ENCODE results near the gene ALS2. TPM values are rescaled to one million over a fixed set of nuclear protein-coding genes. Genes with fewer than 3 reads are reported as not detected.

The ALS2 gene
- total RNA-seq, 1 experiment from 2014 or later, result 56.1 TPM

DNA sequence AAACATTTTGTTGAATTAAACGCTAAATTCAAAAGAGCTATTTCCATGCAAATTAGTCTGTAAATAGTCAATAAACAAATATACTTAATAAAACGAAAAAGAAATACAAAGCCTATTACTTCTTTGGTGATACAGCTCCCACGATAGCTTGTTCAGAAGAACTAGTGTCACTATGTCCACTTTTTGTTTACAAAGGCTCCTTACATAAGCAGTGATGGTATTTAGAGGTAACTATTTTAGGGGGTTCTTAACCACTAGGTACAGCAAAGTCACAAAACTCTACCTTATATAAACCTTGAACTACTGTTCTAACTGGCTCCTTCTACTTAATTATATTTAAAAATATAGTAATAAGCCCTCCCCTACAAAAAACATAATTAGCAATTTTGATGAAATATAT is 21.9 kb downstream of the ALS2 start:
- intact Hi-C loops (cut with micrococcal nuclease; ENCODE audit: unreplicated experiment), result no loop called here
- no TSS peak for BruUV-seq (replicated peaks)
- no peak for DNase-seq (ENCODE audit: low spot score)
- Histone ChIP-seq H3K27ac (ENCODE audit: low read depth, low read length, poor library complexity, severe bottlenecking) (no peak overlapping the region), H3K9me3 (ENCODE audit: low read depth, low read length, poor library complexity, severe bottlenecking) (no peaks in the 10 kb centered on the region), H3K27me3 (replicated peaks; ENCODE audit: insufficient read depth, low read depth, low read length, poor library complexity) (no peaks in the 10 kb centered on the region), H3K4me1 (ENCODE audit: insufficient read depth, low read length, poor library complexity, severe bottlenecking) (no peaks in the 10 kb centered on the region), H3K36me3 (ENCODE audit: insufficient read depth, low read length, poor library complexity, severe bottlenecking) (peaks cover 49% of the 10 kb centered on the region), H3K4me3 (ENCODE audit: low read depth, low read length, poor library complexity, severe bottlenecking) (no peak overlapping the region)
- TF ChIP-seq, protein P1, sequence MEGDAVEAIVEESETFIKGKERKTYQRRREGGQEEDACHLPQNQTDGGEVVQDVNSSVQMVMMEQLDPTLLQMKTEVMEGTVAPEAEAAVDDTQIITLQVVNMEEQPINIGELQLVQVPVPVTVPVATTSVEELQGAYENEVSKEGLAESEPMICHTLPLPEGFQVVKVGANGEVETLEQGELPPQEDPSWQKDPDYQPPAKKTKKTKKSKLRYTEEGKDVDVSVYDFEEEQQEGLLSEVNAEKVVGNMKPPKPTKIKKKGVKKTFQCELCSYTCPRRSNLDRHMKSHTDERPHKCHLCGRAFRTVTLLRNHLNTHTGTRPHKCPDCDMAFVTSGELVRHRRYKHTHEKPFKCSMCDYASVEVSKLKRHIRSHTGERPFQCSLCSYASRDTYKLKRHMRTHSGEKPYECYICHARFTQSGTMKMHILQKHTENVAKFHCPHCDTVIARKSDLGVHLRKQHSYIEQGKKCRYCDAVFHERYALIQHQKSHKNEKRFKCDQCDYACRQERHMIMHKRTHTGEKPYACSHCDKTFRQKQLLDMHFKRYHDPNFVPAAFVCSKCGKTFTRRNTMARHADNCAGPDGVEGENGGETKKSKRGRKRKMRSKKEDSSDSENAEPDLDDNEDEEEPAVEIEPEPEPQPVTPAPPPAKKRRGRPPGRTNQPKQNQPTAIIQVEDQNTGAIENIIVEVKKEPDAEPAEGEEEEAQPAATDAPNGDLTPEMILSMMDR (conservative IDR thresholded peaks at IDR 0.05; ENCODE audit: low read depth, low read length), result no peak
- TF ChIP-seq EZH2 (IDR thresholded peaks at IDR 0.05; ENCODE audit: borderline replicate concordance, low read depth, low read length, poor library complexity, severe bottlenecking), result no peak
- ChIA-PET POLR2A (ENCODE audit: low non-redundant PET) (no interaction called here), CTCF (no interaction called here)

DNA sequence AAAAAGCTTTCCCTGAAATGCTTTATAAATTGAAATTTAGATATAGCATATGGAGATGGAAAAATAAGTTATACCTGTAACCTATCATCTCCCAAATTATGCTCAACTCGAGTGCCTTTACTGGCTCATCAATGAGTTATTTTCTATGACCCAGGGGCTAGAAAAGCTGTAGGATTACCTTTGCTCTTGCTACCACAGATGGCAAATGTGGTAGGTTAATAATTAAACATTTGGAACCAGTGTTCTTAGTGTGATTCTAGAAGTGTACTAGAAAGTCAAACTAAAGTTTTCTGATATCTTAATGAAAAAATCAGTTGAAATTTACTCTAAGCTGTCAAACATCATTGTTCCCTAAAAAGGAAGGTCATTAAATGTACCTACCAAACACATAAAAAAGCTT is 22.5 kb downstream of the ALS2 start:
- H3K36me3 ChIP-seq (ENCODE audit: insufficient read depth, low read length, poor library complexity, severe bottlenecking), result peaks cover 49% of the 10 kb centered on the region
- intact Hi-C loops (cut with micrococcal nuclease; ENCODE audit: unreplicated experiment), result no loop called here
- no peaks in the 10 kb centered on the region for H3K4me1 ChIP-seq (ENCODE audit: insufficient read depth, low read length, poor library complexity, severe bottlenecking)
- DNase-seq (ENCODE audit: low spot score), result no peak
- H3K27me3 ChIP-seq (replicated peaks; ENCODE audit: insufficient read depth, low read depth, low read length, poor library complexity), result no peaks in the 10 kb centered on the region
- no peak for TF ChIP-seq EZH2 (IDR thresholded peaks at IDR 0.05; ENCODE audit: borderline replicate concordance, low read depth, low read length, poor library complexity, severe bottlenecking)
- TF ChIP-seq, protein P1 (conservative IDR thresholded peaks at IDR 0.05; ENCODE audit: low read depth, low read length), result no peak
- H3K27ac ChIP-seq (ENCODE audit: low read depth, low read length, poor library complexity, severe bottlenecking), result no peak overlapping the region
- no TSS peak for BruUV-seq (replicated peaks)
- POLR2A ChIA-PET (ENCODE audit: low non-redundant PET), result no interaction called here
- no peak overlapping the region for H3K4me3 ChIP-seq (ENCODE audit: low read depth, low read length, poor library complexity, severe bottlenecking)
- H3K9me3 ChIP-seq (ENCODE audit: low read depth, low read length, poor library complexity, severe bottlenecking), result no peaks in the 10 kb centered on the region
- CTCF ChIA-PET, result no interaction called here

- Histone ChIP-seq H3K36me3 (ENCODE audit: insufficient read depth, low read length, poor library complexity, severe bottlenecking) (peaks cover 23% of the 10 kb centered on the region), H3K27ac (ENCODE audit: low read depth, low read length, poor library complexity, severe bottlenecking) (no peak overlapping the region), H3K4me1 (ENCODE audit: insufficient read depth, low read length, poor library complexity, severe bottlenecking) (no peaks in the 10 kb centered on the region), H3K9me3 (ENCODE audit: low read depth, low read length, poor library complexity, severe bottlenecking) (no peaks in the 10 kb centered on the region), H3K27me3 (replicated peaks; ENCODE audit: insufficient read depth, low read depth, low read length, poor library complexity) (no peaks in the 10 kb centered on the region), H3K4me3 (ENCODE audit: low read depth, low read length, poor library complexity, severe bottlenecking) (no peak overlapping the region)
- TF ChIP-seq EZH2 (IDR thresholded peaks at IDR 0.05; ENCODE audit: borderline replicate concordance, low read depth, low read length, poor library complexity, severe bottlenecking), result no peak
- TF ChIP-seq, protein P1 (conservative IDR thresholded peaks at IDR 0.05; ENCODE audit: low read depth, low read length), result no peak
- ChIA-PET CTCF (no interaction called here), POLR2A (ENCODE audit: low non-redundant PET) (no interaction called here)
- DNase-seq (ENCODE audit: low spot score), result no peak
- BruUV-seq (replicated peaks), result no TSS peak
- intact Hi-C loops (cut with micrococcal nuclease; ENCODE audit: unreplicated experiment), result no loop called here
Measured at GRCh38 chr2:201754717-201755415, 25.9 kb downstream of the ALS2 start.

Data from A673 (cell line).